Jurkat, Clone E6-1 (cell line): ENCODE data around the gene GUCY2F. TPM values are rescaled to one million over a fixed set of nuclear protein-coding genes. Genes with fewer than 3 reads are reported as not detected.

Experiments
- DNase-seq: peaks from one replicate; pipeline ENCODE4 v3.0.0-alpha.2; 2011; ENCODE audit warnings: low read depth, low spot score
- H3K4me3 ChIP-seq: 2 replicates; pipeline ENCODE4 v1.5.1; 2011; ENCODE audit warnings: mild to moderate bottlenecking, low read length, control low read depth, moderate library complexity
- polyA plus RNA-seq: library from polyadenylated mRNA; unstranded; fragments of >200 nt; gene quantifications from one replicate; pipeline ENCODE4 v1.2.1, GENCODE V29; 2012; ENCODE audit warnings: missing spikeins; ENCODE audit not compliant: insufficient read length, insufficient read depth

GUCY2F gene
- polyA plus RNA-seq = not detected

GRCh38 chrX:109481986-109482385, at the start of gene GUCY2F:
TSS of gene GUCY2F (minus strand) at chrX:109482086. CDS start at chrX:109475936, 6,150 bp downstream.
- H3K4me3 ChIP-seq = no peak within 1 kb of the TSS

DNA sequence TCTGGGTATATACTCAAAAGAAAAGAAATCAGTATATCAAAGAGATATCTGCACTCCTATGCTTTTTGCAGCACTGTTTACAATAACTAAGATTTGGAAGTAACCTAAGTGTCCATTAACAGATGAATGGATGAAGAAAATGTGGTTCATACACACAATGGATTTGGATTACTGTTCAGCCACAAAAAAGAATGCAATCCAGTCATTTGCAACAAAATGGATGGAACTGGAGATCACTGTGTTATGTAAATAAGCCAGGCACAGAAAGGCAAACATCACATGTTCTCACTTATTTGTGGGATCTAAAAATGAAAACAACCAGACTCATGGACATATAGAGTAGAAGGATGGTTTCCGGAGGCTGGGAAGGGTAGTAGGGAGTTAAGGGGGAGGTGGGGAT, 37.1 kb upstream of the GUCY2F start:
- DNase-seq = no peak
- H3K4me3 ChIP-seq = no peak overlapping the region

More at GRCh38 chrX:109481986-109482385, at the start of gene GUCY2F:
- no peak for DNase-seq

- DNase-seq = no peak
- H3K4me3 ChIP-seq = no peak overlapping the region
Observed at GRCh38 chrX:109511113-109511512, 29.2 kb upstream of the GUCY2F start.

DNA sequence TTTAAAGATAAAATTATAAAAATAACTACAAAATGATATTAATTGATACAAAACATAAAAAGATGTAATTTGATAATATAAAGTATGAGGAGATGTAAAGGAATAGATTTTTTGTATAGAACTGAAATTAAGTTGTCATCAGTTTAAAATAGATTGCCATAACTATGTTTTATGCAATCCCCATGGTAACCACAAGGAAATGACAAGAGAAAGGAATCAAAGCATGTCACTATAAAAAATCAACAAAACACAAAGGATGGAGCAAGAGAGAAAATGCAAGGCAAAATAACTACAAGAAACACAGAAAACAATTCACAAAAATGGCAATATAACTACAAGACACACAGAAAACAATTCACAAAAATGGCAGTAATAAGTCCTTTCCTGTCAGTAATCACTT, 27.0 kb upstream of the GUCY2F start:
- no peak for DNase-seq
- H3K4me3 ChIP-seq = no peak overlapping the region

- DNase-seq = no peak
- no peak overlapping the region for H3K4me3 ChIP-seq
Observed at GRCh38 chrX:109501176-109501575, 19.3 kb upstream of the GUCY2F start.

GRCh38 chrX:109498434-109498833, 16.5 kb upstream of the GUCY2F start:
- no peak overlapping the region for H3K4me3 ChIP-seq
- no peak for DNase-seq

DNA sequence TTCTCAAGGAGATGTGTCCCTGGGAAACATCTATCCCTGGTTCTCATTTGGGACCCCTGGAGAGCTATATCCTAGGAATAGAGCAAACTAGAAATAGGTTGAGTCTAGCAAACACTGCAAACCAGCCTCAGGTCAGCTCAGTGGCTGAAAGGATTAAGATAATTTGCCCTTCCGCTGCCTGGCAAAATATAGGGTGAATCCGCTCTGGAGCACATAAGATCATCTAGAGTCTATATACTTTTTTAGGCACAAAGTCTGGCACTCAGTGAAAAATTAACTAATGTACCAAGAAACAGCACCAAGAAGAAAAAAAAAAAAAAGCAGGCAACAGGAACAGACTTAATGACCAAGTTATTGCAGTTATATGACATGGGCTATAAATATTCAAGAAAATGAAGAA, 7.3 kb upstream of the GUCY2F start:
- no peak overlapping the region for H3K4me3 ChIP-seq
- DNase-seq = no peak

DNA sequence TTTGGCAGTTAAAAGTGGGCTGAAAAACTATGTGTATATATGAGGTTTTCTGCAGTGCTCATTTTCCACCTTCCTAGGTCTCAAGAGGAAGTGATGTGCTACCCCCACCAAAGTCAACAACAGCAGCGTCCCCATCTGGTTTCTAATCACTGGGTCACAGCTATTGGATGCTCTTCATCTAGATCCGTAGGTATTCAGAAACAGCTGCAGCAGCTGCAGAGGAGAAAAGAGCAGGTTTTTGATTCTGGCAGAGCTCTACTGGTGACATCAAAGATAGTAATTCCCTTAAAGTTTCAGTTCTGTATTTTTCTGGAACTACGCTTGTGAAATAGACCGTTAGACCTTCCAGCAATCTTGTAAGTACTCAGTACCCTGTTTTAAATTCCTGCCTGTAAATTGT, 5.8 kb upstream of the GUCY2F start:
- no peak for DNase-seq
- H3K4me3 ChIP-seq = no peak overlapping the region

- no peak overlapping the region for H3K4me3 ChIP-seq
- DNase-seq = peak; percentile 45
Observed at GRCh38 chrX:109485470-109486340, 3.8 kb upstream of the GUCY2F start.

- no peak overlapping the region for H3K4me3 ChIP-seq
- DNase-seq = no peak
Observed at GRCh38 chrX:109484886-109485285, 3.0 kb upstream of the GUCY2F start.

DNA sequence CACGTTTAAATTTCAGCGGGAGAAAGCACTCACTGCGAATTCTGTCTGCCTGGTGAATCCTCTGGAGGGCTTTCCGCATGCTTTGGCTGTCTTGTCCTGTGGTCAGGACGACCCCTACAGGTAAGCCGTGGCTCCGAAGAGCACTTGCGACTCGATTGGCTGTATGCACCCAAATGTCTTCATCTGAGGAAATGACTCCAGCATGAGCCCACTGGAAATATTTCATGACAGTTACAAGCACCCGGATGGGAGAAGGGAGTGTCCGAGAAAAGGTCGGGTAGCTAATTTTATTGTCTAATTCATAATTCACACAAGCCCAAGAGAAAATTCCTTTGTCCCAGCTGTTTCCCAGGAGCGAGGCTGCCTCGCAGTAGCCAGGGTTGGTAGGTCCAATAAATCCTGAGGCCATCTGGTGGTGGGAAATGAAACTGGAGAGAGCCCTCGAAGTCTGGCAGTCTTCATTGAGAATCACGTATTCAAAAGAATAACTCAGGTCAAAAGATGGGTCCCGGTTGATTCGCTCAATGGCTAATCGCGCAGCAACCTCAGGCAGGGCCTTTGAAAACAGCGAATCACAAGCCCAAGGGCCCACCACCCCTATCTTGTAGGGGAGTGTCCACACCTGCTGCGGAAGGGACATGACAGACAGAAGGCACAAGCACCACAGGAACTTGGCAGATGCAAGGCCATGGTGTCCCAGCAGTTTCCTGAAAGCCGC, 6.6 kb downstream of the GUCY2F start:
- H3K4me3 ChIP-seq = peak overlapping the region; percentile 13; the same call in 1 of the 2 replicates

DNA sequence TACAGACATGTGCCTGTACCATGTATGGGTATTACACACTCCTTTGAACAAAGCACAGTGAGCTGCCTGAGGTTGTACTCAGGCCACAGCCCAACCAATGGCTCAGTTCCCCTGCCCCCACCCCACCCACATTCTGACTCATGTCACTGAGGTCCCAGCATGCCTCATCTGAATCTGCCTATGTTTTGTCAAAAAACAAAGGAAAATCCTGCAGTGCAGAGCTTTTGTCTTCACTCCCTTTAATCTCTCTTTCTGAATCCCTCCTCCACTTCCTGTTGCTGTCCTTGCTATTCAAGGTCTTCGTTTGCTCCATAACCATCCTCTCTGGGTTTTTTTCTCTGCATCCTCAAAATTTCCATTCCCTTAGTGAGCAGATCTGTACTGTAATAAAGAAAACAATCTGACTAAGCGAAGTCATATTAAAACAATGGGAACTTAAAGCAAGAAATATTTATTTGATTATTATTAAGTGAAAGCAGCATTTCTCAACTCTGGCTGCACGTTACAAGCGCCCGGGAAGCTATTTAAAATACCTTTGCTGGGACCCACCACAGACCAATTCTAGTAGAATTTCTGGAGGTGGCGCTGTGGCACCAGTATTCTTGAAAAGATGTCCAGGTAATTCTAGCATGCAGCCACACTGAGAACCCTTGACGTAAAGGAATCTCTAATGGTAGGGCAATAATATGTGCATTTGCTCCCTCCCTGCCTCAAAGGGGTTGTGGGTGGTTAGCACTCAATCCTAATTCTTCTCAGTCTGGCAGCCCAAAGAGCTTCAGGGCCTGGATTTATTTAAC, 8.7 kb downstream of the GUCY2F start:
- peak; percentile 2 for DNase-seq
- no peak overlapping the region for H3K4me3 ChIP-seq

More for the DNA sequence above, 6.6 kb downstream of the GUCY2F start:
- DNase-seq = peak; percentile 27

DNA sequence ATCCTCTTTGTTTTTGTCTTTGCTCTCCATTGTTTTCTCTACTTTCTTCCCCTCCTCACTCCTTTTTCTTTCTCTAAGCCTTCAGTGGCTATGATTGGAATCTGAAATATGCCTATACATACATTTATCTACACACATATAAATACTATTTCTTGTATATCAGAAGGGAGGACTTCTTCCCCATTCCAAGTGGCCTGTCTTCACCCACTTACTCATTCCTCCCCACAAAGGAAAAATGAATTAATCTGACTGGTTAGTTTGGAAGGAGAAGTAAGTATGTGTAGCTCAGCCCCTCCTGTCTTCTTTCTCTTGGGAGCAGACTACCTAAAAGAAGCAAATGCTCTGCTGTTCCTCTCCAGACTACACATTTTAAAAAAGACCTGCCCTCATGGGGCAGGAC, 17.7 kb downstream of the GUCY2F start:
- no peak for DNase-seq

GRCh38 chrX:109463784-109464183, 18.1 kb downstream of the GUCY2F start:
- DNase-seq = no peak
- no peak overlapping the region for H3K4me3 ChIP-seq

More for the DNA sequence above, 17.7 kb downstream of the GUCY2F start:
- H3K4me3 ChIP-seq = no peak overlapping the region

- no peak overlapping the region for H3K4me3 ChIP-seq
- no peak for DNase-seq
Observed at GRCh38 chrX:109448282-109448938, 33.5 kb downstream of the GUCY2F start.

GRCh38 chrX:109441266-109441665, 40.6 kb downstream of the GUCY2F start:
- DNase-seq = no peak
- no peak overlapping the region for H3K4me3 ChIP-seq

DNA sequence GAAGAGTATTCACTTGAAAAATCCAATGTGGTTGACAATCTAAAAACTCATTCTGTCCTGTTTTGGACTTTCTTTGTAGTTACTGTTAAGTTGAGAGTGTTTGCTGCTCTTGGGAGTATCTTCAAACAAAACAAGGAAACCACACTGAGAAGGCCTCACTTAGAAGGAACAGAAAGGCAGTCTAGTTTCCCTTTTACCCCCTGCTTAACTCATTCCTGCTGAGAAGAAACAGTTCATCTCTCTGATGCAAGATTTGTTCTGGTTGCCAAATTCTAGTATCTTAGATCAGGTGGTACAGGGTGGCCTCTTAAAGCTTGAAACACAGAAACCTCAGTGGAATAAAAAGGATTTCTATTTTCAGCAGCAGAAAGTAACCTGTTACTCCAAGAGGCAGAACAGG, 41.4 kb downstream of the GUCY2F start:
- DNase-seq = peak; percentile 25
- no peak overlapping the region for H3K4me3 ChIP-seq

DNA sequence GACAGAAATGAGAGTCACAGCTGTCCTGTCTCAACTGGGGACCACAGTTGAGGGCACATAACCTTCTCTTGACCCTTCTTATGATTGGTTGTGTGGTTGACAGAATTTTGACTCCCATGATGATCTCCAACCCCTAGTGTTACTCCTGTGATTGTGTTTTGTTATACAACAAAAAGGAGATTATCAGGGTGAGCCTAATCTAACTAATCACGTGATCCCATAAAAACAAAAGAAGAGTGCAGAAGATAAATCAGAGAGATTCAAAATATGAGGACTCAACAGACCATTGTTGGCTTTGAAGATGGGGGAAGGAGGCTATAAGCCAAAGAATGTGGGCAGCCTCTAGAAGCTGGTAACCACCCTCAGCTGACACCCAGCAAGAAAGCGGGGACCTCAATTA, 72.7 kb downstream of the GUCY2F start:
- DNase-seq = no peak
- no peak overlapping the region for H3K4me3 ChIP-seq

GRCh38 chrX:109403922-109404321, 78.0 kb downstream of the GUCY2F start:
- DNase-seq = no peak
- H3K4me3 ChIP-seq = no peak overlapping the region
